ENCODE data around the gene MTCL1.

Gene MTCL1

DNA sequence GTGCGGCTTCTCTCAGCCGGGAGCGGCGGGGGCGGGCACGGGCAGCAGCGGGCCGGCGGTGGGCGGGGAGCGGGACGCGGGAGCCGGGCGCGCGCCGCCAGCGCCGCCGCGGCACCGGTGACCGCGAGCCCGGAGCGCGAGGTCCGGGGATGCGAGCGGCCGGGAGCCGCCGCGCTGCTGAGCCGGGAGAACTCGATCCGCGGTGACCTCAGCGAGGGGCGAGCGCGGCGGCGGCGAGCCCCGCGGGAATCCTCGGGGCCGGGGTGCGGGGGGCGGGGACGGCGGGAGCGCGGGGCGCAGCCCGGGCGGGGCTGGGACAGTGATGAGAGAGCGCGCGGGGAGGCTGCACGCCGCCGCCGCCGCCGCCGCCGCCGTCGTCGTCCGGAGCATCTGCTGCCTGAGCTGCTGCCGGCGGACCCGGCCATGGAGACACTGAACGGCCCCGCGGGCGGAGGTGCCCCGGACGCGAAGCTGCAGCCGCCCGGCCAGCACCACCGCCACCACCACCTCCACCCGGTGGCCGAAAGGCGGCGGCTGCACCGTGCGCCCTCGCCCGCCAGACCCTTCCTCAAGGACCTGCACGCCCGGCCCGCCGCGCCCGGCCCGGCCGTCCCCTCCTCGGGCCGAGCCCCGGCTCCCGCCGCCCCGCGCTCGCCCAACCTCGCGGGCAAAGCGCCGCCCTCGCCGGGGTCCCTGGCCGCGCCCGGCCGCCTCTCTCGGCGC lies at the start of gene MTCL1:
MTCL1 (plus strand) TSS at position 319 of the 723 bp plus-strand sequence; CDS start at position 424, 105 bp downstream.
- DNase-seq (ENCODE audit: low spot score), result no peak

GRCh38 chr18:8656232-8656631 lies 49.1 kb upstream of the MTCL1 start:
- no peak for DNase-seq (ENCODE audit: low spot score)

DNA sequence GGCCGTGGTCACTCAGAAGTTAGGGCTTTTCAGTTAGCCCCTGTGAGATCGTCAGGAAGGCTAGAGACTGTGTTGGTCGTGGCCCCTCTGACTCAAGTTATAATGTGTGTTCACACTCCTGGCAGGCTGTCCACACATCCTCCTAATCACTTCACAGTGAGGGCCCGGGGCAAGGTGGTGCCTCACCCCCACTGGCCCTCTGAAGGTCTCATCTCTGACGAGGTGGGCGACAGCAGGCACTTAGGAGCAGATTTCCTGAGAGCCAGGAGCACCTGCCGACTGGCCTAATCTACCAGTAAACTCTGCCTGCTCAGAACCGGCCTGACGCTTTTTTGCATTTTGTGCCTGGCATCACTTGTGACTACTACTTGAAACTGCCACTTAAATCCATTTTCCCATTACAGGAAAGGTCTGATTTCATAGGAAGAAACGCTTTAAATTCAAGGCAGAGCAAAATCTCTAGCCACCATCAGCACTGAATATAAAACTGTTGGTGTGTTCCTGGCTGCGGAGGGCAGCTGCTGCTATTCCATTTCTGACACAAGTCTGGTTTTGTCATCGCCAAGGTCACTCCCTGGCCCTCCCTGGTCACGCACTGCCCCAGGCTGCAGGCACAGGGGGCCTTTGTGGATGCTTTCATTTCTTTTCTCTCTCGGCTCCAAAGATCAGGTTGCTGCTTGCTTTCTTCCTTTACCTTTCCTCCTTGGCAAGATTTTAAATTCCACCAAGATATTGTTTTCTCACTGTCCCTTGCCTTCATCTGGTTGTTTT lies 48.1 kb upstream of the MTCL1 start:
- no peak for DNase-seq (ENCODE audit: low spot score)

GRCh38 chr18:8657873-8658470 lies 47.4 kb upstream of the MTCL1 start:
- no peak for DNase-seq (ENCODE audit: low spot score)

GRCh38 chr18:8658858-8659485 lies 46.4 kb upstream of the MTCL1 start:
- no peak for DNase-seq (ENCODE audit: low spot score)

DNA sequence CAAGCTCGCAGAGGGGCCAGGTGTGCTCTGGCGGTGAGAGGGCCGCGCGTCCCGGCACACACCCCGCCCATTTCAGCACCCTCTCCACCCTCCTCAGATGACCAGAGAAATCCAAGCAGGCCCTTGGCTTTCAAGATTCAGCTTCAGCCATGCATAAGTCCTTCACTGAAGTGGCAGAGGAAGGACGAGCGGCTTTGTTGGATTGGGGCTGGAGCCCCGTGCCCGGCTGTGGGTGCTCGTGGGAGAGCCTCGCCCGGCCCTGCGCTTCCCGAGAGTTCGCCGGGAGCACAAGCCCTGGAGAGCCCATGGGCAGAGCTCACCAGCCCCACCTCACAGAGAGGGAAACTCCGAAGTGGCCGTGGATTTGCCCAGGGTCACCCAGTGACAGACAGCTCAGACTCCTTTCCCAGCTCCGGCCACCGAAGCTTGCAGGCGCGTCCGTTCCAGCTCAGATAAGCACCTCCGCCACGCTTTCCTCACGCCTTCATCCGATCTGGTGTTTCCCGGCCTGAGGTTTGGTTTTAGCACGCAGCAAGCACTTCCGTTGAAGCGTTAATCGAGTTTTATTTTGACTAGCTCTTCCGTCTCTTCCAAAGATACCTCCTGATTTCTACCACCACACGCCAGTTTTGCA lies 45.6 kb upstream of the MTCL1 start:
- DNase-seq (ENCODE audit: low spot score), result no peak

DNA sequence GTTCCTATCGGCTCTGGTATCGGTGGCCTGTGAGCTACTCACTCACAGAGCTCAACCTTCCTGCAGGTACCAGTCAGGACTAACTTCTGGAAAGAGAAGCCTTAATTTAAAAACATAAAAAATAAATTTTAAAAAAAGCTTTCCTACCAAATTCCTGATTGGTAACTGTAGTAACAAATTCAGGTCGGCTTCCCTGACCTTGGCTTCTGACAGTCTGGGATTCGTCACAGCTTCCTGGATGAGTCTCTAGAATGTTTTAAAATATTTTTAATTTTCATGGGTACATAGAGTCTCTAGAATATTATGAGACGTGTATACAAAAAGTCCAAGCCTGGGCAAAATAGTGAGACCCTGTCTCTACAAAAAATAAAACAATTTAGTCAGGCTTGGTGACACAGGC lies 45.0 kb upstream of the MTCL1 start:
- DNase-seq (ENCODE audit: low spot score), result no peak

DNA sequence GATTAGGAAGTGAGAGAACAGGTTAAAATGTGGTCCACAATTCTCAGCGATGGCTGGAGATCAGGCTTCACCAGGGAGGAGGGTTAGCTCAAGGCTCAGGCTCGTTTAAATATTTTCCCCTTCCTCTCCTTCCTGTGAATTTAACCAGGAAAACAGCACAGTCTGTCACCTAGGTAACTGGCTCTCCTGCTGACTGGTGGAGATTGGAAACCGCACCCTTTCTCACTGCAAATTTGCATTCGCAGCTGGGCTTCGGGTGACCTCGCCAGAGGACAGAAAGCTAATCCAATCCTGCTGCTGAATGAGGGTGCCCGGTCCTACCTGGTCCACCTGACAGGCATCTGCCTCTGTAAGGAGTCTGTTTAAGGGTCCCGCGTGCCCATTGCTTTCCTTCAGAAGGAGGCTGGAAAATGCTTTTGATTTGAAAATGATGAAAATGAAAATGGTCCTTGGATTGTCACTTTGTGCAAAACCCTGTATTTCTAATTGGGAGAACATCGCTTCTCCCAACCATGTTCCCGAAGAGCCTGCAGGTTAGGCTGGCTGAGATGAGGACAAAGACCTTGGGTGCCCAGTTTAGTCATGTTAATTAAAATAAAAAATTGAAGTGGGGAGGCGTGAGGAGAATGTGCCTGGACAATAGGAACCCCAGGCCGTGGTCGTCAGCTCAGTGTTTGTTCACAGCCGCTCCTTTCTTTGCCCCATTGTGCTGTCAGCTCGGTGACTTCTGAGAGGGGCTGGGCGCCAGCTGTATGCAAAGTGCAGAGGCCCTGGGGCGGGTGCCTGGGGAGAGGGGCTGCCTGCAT lies 43.4 kb upstream of the MTCL1 start:
- no peak for DNase-seq (ENCODE audit: low spot score)

- no peak for DNase-seq (ENCODE audit: low spot score)
These were observed 42.6 kb upstream of the MTCL1 start for GRCh38 chr18:8662560-8663255.

DNA sequence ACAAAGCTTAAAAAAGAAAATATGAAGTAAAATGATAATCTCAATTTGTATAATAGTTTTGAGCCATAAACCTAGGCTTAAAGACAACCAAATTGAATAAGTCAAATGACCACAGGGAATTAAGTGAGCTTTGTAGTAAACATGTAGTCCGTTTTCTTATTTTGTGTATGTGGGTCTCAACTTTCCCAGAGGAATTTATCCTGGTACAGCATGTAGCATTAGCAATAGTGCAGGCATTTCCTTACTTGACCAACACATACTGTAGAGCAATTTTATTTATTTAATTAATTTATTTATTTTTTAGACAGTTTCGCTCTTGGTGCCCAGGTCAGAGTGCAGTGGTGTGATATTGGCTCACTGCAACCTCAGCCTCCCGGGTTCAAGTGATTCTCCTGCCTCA lies 37.5 kb upstream of the MTCL1 start:
- no peak for DNase-seq (ENCODE audit: low spot score)

- no peak for DNase-seq (ENCODE audit: low spot score)
These were observed 37.0 kb upstream of the MTCL1 start for GRCh38 chr18:8668381-8668780.

DNA sequence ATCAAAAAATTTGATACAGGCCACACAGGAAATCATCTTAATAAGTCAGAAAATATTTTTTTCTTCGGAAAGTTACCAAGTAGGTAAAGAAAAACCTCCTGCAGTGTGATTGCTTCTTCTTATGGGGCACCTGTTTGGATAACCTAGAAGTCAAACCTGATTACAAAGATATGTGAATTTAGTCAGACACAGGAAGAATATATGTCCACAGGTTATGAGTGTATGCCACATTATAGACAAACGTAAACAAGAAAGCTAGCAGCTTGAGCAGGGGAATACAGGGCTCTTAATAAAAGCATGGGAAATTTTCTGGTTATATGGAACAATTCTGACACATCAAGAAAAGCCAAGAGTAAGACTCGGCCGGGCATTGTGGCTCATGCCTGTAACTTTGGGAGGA lies 35.8 kb upstream of the MTCL1 start:
- DNase-seq (ENCODE audit: low spot score), result no peak

DNA sequence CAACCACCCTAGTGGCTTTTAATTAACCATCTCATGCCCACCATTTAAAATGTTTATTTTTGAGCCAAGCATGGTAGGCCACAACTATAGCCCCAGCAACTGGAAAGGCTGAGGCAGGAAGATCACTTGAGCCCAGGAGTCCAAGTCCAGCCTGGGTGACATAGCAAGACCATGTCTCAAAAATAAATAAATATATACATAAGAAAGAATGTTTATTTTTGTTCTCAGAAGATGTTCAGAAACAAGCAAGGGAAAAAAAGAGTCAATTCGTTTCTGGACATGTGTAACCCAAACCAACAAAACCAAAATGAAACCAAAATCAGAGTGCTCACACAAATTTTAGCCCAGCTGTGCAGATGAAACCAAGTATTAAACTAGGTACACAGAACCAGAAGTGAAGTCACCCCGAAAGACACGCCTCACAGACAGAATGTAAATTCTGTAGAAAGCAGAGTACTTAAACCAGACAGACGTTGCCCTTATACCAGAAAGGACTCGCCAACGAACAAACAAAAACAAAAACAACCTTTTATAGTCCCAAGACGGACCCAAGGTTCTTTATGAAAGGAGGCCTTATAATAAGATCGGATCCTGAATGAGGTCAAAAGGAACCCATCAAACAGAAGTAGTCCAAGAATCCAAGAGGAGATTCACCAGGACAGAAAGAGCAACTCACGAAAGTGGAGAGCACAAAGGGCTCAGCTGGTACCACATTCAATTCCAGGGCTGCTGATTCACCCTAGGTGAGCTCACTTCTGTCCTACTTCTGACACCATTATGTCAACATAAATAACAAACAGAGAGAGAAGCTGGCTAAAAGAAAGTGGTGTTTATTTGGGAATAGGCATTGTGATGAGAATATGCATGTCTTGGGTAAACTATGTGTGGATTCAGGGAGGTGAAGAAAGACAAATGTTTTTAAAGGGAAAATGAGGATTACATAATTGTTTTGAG lies 31.8 kb upstream of the MTCL1 start:
- DNase-seq (ENCODE audit: low spot score), result no peak

DNA sequence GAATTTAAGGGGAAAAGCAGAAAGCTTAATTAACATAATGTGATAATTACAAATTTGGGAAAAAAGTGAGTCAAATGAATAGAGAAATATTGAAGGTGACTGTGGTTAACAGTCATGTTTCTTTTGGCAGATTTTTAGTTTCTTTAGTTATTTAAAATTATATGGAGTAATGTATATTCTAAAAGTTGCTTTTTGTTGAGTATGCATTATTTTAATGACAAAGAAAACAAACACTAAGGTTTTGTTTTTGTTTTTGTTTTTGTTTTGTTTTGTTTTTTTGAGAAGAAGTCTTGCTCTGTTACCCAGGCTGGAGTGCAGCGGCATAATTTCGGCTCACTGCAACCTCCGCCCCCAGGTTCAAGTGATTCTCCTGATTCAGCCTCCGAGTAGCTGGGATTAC lies 30.3 kb upstream of the MTCL1 start:
- DNase-seq (ENCODE audit: low spot score), result no peak

DNA sequence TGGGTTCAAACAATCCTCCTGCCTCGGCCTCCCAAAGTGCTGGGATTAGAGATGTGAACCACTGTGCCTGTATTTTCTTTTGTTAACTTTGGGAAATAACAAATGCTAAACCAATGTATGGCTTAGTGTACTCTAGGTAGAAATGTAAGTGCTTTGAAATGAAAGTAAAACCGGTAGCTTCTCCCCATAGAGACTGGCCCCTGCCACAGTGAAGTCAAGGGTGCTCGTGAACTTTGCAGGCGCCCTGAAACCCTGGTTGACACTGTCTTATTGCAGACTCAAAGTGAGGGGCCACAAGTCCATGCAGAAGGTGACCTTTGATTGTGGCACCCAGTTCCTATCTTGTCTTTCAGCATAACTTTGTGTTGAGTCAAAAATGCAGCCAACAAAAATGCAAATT lies 24.2 kb upstream of the MTCL1 start:
- DNase-seq (ENCODE audit: low spot score), result no peak

- DNase-seq (ENCODE audit: low spot score), result no peak
These were observed 20.8 kb upstream of the MTCL1 start for GRCh38 chr18:8684577-8684976.

GRCh38 chr18:8685141-8685913 lies 20.0 kb upstream of the MTCL1 start:
- no peak for DNase-seq (ENCODE audit: low spot score)

- DNase-seq (ENCODE audit: low spot score), result no peak
These were observed 19.5 kb upstream of the MTCL1 start for GRCh38 chr18:8685914-8686216.

- DNase-seq (ENCODE audit: low spot score), result no peak
These were observed 18.7 kb upstream of the MTCL1 start for GRCh38 chr18:8686611-8687010.
